Testis (tissue), 3 donors: Measurements from ENCODE around the gene DEPDC5. TPM values are rescaled to one million over a fixed set of nuclear protein-coding genes. Genes with fewer than 3 reads are reported as not detected.
"Not testable (repeated sequence)": the region's sequence is repeated elsewhere in the genome, so short reads cannot be mapped to it uniquely, and the experiment has no call there.

Source experiments
- DNase-seq: peaks from one replicate; pipeline ENCODE4 v3.0.0-alpha.2; 2019
- H3K27ac ChIP-seq, 2 donors: fragments of 200-600 bp; sonication (generic); one replicate each; pipeline ENCODE4 v1.5.1; 2019
- H3K27me3 ChIP-seq: fragments of 200-600 bp; sonication (generic); one replicate; pipeline ENCODE4 v1.5.1; 2019
- H3K36me3 ChIP-seq: fragments of 200-600 bp; sonication (generic); one replicate; pipeline ENCODE4 v1.5.1; 2017; ENCODE audit warnings: low read depth; ENCODE audit errors: missing control alignments
- H3K4me1 ChIP-seq: fragments of 200-600 bp; sonication (generic); one replicate; pipeline ENCODE4 v1.5.1; 2019
- H3K4me3 ChIP-seq, 2 donors: fragments of 200-600 bp; sonication (generic); one replicate each; pipeline ENCODE4 v1.5.1; 2017 to 2019
- H3K9me3 ChIP-seq: fragments of 200-600 bp; sonication (generic); one replicate; pipeline ENCODE4 v1.5.1; 2017
- POLR2A ChIP-seq: fragments of 450-650 bp; IDR thresholded peaks from one replicate; pipeline ENCODE4 v1.6.1; 2017; ENCODE audit warnings: antibody characterized with exemption, mild to moderate bottlenecking, moderate library complexity
- WGBS, 2 donors: methylation state at CpG; one replicate each; pipeline ENCODE4 v1.1.5; 2018; 5-methylcytosine and 5-hydroxymethylcytosine counted together
- intact Hi-C: fragments of 100-400 bp; cut with DNase I; formaldehyde crosslinking; loops from one replicate; pipeline ENCODE4 v1.15.1; 2023; ENCODE audit warnings: low total_unique reads
- polyA plus RNA-seq: library from polyadenylated mRNA; stranded (reverse); fragments of 350-450 nt; fragmentation: Illumina TruSeq; extraction: RNeasy Lipid Tissue Mini Kit (QIAGEN cat#74804); gene quantifications from one replicate; pipeline ENCODE4 v1.2.3, GENCODE V29; 2014; ENCODE audit warnings: low read depth, low replicate concordance; ENCODE audit not compliant: insufficient read depth
- total RNA-seq, 2 donors: library from RNA; depleted of rRNA; stranded (reverse); fragments of >200 nt; gene quantifications; one replicate each; pipeline ENCODE4 v1.2.3, GENCODE V29; 2016
- TF ChIP-seq, protein P1 (sequence below), 3 experiments: fragments of 450-650 bp in 2 of 3; fragments of 200-600 bp in 1 of 3; sonication (generic) in 1 of 3; IDR thresholded peaks; one replicate each; pipeline ENCODE4 v1.5.1; 2016 to 2019; ENCODE audit warnings: antibody characterized with exemption in 3 of 3, mild to moderate bottlenecking in 2 of 3, moderate library complexity in 1 of 3

DEPDC5 gene
- total and polyA plus RNA-seq, 3 donors from 2014 or later, result 22.1 to 70.6 (median 57.8) TPM

DNA sequence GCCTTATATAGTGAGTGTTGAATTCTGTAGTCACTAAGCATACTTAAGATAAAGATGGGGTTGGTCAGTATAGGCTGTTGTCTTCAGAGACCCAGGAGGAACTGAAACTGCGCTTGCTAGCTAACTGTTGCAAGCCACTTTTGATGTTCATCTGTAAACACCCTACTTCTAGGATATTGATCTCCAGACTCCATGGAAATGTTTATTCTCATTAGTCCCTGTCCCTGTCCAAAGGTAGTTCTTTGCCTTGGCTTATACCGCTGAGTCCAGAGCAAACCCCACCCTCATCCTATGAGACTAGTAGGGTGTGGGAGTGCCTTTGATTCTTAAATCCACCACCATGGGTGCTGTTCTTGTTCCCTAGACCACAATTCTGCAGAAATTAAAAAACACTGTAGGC is 36.4 kb downstream of the DEPDC5 start:
- no peak for DNase-seq
- H3K4me3 ChIP-seq, result no peak overlapping the region
- intact Hi-C loops, result no loop called here
- H3K4me1 ChIP-seq, result no peaks in the 10 kb centered on the region
- TF ChIP-seq, protein P1, sequence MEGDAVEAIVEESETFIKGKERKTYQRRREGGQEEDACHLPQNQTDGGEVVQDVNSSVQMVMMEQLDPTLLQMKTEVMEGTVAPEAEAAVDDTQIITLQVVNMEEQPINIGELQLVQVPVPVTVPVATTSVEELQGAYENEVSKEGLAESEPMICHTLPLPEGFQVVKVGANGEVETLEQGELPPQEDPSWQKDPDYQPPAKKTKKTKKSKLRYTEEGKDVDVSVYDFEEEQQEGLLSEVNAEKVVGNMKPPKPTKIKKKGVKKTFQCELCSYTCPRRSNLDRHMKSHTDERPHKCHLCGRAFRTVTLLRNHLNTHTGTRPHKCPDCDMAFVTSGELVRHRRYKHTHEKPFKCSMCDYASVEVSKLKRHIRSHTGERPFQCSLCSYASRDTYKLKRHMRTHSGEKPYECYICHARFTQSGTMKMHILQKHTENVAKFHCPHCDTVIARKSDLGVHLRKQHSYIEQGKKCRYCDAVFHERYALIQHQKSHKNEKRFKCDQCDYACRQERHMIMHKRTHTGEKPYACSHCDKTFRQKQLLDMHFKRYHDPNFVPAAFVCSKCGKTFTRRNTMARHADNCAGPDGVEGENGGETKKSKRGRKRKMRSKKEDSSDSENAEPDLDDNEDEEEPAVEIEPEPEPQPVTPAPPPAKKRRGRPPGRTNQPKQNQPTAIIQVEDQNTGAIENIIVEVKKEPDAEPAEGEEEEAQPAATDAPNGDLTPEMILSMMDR (IDR thresholded peaks at IDR 0.05), result no peak
- TF ChIP-seq POLR2A, result no peak
- no peaks in the 10 kb centered on the region for H3K36me3 ChIP-seq
- H3K27me3 ChIP-seq, result no peaks in the 10 kb centered on the region
- 94 to 95% methylated on average over 2 of the region's 2 CpGs for WGBS, 2 donors
- no peaks in the 10 kb centered on the region for H3K9me3 ChIP-seq
- H3K27ac ChIP-seq, result no peak overlapping the region

DNA sequence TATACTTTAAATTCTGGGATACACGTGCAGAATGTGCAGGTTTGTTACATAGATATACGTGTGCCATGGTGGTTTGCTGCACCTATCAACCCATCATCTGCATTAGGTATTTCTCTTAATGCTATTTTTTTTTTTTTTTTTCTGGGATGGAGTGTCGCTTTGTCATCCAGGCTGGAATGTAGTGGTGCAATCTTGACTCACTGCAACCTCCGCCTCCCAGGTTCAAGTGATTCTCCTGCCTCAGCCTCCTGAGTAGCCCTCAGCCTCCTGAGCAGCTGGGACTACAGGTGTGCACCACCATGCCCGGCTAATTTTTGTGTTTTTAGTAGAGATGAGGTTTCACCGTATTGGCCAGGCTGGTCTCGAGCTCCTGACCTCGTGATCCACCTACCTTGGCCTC is 45.5 kb downstream of the DEPDC5 start:
- DNase-seq, intact Hi-C loops, H3K4me3 ChIP-seq, H3K27ac ChIP-seq, H3K9me3 ChIP-seq, H3K27me3 ChIP-seq, H3K36me3 ChIP-seq, H3K4me1 ChIP-seq: not testable (repeated sequence)
- WGBS, 2 donors, result 80 to 83% methylated on average over 8 of the region's 8 CpGs

DNA sequence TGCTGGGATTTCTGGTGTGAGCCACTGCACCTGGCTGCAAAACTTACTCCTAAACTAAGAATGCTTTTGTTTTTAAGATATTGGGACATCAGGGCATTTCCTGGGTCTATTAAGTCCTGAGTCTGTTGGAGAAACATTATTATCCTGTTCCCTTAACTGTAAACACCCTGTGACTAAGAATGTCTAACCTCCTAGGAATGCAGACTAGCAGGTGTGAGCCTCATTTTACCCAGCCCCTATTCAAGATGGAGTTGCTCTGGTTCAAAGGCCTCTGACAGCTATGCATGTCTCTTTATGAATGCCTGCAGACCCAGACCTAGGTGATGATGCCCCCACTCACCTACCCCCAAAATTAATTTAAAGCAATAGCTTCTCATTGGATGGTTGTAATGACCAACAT is 46.2 kb downstream of the DEPDC5 start:
- H3K27me3 ChIP-seq, result no peaks in the 10 kb centered on the region
- TF ChIP-seq POLR2A, result no peak
- TF ChIP-seq, protein P1 (IDR thresholded peaks at IDR 0.05), result no peak
- H3K36me3 ChIP-seq, result no peaks in the 10 kb centered on the region
- H3K4me1 ChIP-seq, result no peaks in the 10 kb centered on the region
- H3K27ac ChIP-seq, result no peak overlapping the region
- H3K4me3 ChIP-seq, result no peak overlapping the region
- H3K9me3 ChIP-seq, result no peaks in the 10 kb centered on the region
- no peak for DNase-seq
- intact Hi-C loops, result no loop called here

DNA sequence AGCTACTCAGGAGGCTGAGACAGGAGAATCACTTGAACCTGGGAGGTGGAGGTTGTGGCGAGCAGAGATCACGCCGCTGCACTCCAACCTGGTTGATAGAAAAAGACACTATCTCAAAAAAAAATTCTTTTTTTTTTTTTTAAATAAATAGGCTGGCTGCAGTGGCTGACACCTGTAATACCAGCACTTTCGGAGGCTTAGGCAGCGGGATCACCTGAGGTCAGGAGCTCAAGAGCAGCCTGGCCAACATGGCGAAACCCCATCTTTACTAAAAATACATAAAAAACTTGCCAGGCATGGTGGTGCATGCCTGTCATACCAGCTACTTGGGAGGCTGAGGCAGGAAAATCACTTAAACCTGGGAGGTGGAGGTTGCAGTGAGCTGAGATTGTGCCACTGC is 47.0 kb downstream of the DEPDC5 start:
- H3K27me3 ChIP-seq, H3K36me3 ChIP-seq, H3K27ac ChIP-seq, H3K4me1 ChIP-seq, H3K4me3 ChIP-seq, intact Hi-C loops, DNase-seq, H3K9me3 ChIP-seq: not testable (repeated sequence)
- WGBS, 2 donors, result 97 to 100% methylated on average over 6 of the region's 6 CpGs

DNA sequence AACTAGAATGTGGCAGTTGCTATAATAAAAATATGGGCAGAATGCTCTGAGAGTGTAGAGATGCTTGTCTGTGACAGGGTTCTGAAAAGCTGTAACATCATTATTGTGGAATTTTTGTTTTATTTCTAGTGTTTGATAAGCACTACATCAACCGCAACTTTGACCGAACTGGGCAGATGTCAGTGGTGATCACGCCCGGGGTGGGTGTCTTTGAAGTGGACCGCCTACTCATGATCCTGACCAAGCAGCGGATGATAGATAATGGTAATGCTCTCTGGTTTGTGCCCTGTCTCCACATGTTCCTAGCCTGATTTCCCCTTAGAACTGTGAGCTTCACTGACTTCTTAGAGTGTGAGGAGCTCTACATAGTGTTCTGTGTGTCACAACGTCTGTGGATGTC is 48.8 kb downstream of the DEPDC5 start:
- H3K4me3 ChIP-seq, result no peak overlapping the region
- H3K36me3 ChIP-seq, result no peaks in the 10 kb centered on the region
- no peak overlapping the region for H3K27ac ChIP-seq
- no peaks in the 10 kb centered on the region for H3K9me3 ChIP-seq
- intact Hi-C loops, result no loop called here
- 92 to 93% methylated on average over 7 of the region's 7 CpGs for WGBS, 2 donors
- no peak for DNase-seq
- TF ChIP-seq, protein P1 (IDR thresholded peaks at IDR 0.05), result no peak
- TF ChIP-seq POLR2A, result no peak
- H3K4me1 ChIP-seq, result no peaks in the 10 kb centered on the region
- no peaks in the 10 kb centered on the region for H3K27me3 ChIP-seq

DNA sequence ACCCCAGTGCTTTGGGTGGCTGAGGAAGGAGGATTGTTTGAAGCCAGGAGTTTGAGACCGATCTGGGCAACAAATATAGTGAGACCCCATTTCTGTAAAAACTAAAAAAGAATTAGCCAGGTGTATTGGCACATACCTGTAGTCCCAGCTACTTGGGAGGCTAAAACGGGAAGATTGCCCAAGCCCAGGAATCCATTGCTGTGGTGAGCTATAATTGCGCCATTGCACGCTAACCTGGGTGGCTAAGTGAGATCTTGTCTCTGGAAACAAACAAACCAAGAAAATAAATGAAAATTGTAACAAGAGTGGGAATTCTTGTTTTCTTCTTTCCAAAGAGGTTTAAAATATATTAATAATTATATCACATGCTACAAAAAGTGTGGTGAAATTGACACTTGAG is 52.9 kb downstream of the DEPDC5 start:
- Histone ChIP-seq H3K9me3 (no peaks in the 10 kb centered on the region), H3K27me3 (no peaks in the 10 kb centered on the region), H3K4me1 (no peaks in the 10 kb centered on the region), H3K27ac (no peak overlapping the region), H3K36me3 (no peaks in the 10 kb centered on the region), H3K4me3 (no peak overlapping the region)
- 95 to 99% methylated on average over 4 of the region's 4 CpGs for WGBS, 2 donors
- intact Hi-C loops, result no loop called here
- TF ChIP-seq, protein P1 (IDR thresholded peaks at IDR 0.05), result no peak
- no peak for TF ChIP-seq POLR2A
- DNase-seq, result no peak
